Upper lobe of left lung (tissue), 6 donors: ENCODE measurements around the gene KLHL40. TPM values are rescaled to one million over a fixed set of nuclear protein-coding genes. Genes with fewer than 3 reads are reported as not detected.

Experiments
- ATAC-seq, 2 donors: fragments of 200-7000 bp; cut with Tn5 transposase; one replicate each; pipeline ENCODE4 v1.9.1; 2022; ENCODE audit warnings: mild to moderate bottlenecking in 2 of 2, moderate library complexity in 2 of 2; ENCODE audit not compliant: low FRiP score in 2 of 2
- DNase-seq, 2 donors: peaks; one replicate each; pipeline ENCODE4 v3.0.0-alpha.2; 2019 to 2020
- H3K27ac ChIP-seq, 4 donors: fragments of 200-600 bp; sonication (generic); one replicate each; pipeline ENCODE4 v1.5.1; 2016 to 2019
- H3K27me3 ChIP-seq, 4 donors: fragments of 200-600 bp; sonication (generic); one replicate each; pipeline ENCODE4 v1.5.1; 2017 to 2019
- H3K36me3 ChIP-seq, 4 donors: fragments of 200-600 bp; sonication (generic); one replicate each; pipeline ENCODE4 v1.5.1; 2016 to 2019
- H3K4me1 ChIP-seq, 4 donors: fragments of 200-600 bp; sonication (generic); one replicate each; pipeline ENCODE4 v1.5.1; 2018 to 2019
- H3K4me3 ChIP-seq, 4 donors: fragments of 200-600 bp; sonication (generic); one replicate each; pipeline ENCODE4 v1.5.1; 2017 to 2019; ENCODE audit warnings: mild to moderate bottlenecking in 2 of 4, moderate library complexity in 1 of 4
- H3K9me3 ChIP-seq, 4 donors: fragments of 200-600 bp; sonication (generic); one replicate each; pipeline ENCODE4 v1.5.1; 2018 to 2019
- EP300 ChIP-seq, 4 donors: sonication (generic); formaldehyde crosslinking; IDR thresholded peaks; one replicate each; pipeline ENCODE4 v1.5.1; 2017; ENCODE audit warnings: antibody characterized with exemption in 4 of 4, control low read depth in 2 of 4
- POLR2A ChIP-seq, 4 donors: fragments of 450-650 bp; IDR thresholded peaks; one replicate each; pipeline ENCODE4 v1.5.1; 2016 to 2017; ENCODE audit warnings: antibody characterized with exemption in 4 of 4, mild to moderate bottlenecking in 2 of 4
- POLR2AphosphoS5 ChIP-seq, 2 donors: sonication (generic); formaldehyde crosslinking; IDR thresholded peaks; one replicate each; pipeline ENCODE4 v1.5.1; 2017; ENCODE audit warnings: antibody characterized with exemption in 2 of 2
- WGBS, 2 donors: methylation state at CpG; one replicate each; pipeline ENCODE4 v1.1.5; 2017 to 2018; 5-methylcytosine and 5-hydroxymethylcytosine counted together
- total RNA-seq, 6 donors: library from RNA; depleted of rRNA in 4 of 6; stranded (reverse); fragments of >200 nt in 4 of 6; gene quantifications; one replicate each; pipeline versions ENCODE4 v1.1.0 to v1.2.1, GENCODE V29; 2016 to 2021
- TF ChIP-seq, protein P1 (sequence below), 6 experiments: fragments of 450-650 bp in 4 of 6; fragments of 200-600 bp in 2 of 6; sonication (generic) in 2 of 6; IDR thresholded peaks; one replicate each; pipeline ENCODE4 v1.5.1; 2016 to 2019; ENCODE audit warnings: antibody characterized with exemption in 6 of 6
- donor health status: DM: no; HTN: no; CAD: no; lungs with moderate emphysema.
- donor health status: DM: no; HTN: yes; CAD: no; lungs with severe emphysema.

Gene KLHL40, protein sequence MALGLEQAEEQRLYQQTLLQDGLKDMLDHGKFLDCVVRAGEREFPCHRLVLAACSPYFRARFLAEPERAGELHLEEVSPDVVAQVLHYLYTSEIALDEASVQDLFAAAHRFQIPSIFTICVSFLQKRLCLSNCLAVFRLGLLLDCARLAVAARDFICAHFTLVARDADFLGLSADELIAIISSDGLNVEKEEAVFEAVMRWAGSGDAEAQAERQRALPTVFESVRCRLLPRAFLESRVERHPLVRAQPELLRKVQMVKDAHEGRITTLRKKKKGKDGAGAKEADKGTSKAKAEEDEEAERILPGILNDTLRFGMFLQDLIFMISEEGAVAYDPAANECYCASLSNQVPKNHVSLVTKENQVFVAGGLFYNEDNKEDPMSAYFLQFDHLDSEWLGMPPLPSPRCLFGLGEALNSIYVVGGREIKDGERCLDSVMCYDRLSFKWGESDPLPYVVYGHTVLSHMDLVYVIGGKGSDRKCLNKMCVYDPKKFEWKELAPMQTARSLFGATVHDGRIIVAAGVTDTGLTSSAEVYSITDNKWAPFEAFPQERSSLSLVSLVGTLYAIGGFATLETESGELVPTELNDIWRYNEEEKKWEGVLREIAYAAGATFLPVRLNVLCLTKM
- total RNA-seq: not detected

DNA sequence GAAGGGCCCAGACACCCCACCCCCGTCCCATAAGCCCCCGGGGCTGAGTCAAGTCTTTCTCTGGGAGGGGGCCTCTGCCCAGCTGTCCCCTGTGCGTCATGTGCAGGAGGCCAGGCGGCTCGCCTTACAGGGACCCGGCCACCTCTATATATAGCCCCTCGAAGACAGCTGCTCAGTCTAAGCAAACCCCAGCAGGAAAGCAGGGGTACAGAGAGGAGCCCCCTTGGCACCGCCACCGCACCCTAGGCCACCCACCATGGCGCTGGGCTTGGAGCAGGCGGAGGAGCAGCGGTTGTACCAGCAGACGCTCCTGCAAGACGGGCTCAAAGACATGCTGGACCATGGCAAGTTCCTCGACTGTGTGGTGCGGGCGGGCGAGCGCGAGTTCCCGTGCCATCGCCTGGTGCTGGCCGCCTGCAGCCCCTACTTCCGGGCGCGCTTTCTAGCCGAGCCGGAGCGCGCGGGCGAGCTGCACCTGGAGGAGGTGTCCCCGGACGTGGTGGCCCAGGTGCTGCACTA is at the start of gene KLHL40:
TSS of gene KLHL40 (plus strand) at position 175 of the 519 bp plus-strand sequence. CDS start at position 257, 82 bp downstream.
- Histone ChIP-seq H3K27ac (no peak within 1 kb of the TSS), H3K4me1 (peaks cover 0 to 11% (median 9%) of the 10 kb centered on the region in 4 donors), H3K27me3 (peaks cover 0 to 12% (median 0%) of the 10 kb centered on the region in 4 donors), H3K4me3 (peak within 1 kb of the TSS in 1 of 4 donors; percentile 21), H3K36me3 (no peaks in the 10 kb centered on the region), H3K9me3 (no peaks in the 10 kb centered on the region)
- TF ChIP-seq, protein P1, sequence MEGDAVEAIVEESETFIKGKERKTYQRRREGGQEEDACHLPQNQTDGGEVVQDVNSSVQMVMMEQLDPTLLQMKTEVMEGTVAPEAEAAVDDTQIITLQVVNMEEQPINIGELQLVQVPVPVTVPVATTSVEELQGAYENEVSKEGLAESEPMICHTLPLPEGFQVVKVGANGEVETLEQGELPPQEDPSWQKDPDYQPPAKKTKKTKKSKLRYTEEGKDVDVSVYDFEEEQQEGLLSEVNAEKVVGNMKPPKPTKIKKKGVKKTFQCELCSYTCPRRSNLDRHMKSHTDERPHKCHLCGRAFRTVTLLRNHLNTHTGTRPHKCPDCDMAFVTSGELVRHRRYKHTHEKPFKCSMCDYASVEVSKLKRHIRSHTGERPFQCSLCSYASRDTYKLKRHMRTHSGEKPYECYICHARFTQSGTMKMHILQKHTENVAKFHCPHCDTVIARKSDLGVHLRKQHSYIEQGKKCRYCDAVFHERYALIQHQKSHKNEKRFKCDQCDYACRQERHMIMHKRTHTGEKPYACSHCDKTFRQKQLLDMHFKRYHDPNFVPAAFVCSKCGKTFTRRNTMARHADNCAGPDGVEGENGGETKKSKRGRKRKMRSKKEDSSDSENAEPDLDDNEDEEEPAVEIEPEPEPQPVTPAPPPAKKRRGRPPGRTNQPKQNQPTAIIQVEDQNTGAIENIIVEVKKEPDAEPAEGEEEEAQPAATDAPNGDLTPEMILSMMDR (IDR thresholded peaks at IDR 0.05): no peak
- TF ChIP-seq POLR2A (IDR thresholded peaks at IDR 0.05): no peak
- no peak for TF ChIP-seq POLR2AphosphoS5 (IDR thresholded peaks at IDR 0.05)
- no peak for TF ChIP-seq EP300 (IDR thresholded peaks at IDR 0.05)
- 40 to 50% methylated on average over 2 to 34 of the region's 34 CpGs for WGBS, 2 donors
- DNase-seq (peak in 1 of 2 donors; percentile 84), ATAC-seq (no peak)

DNA sequence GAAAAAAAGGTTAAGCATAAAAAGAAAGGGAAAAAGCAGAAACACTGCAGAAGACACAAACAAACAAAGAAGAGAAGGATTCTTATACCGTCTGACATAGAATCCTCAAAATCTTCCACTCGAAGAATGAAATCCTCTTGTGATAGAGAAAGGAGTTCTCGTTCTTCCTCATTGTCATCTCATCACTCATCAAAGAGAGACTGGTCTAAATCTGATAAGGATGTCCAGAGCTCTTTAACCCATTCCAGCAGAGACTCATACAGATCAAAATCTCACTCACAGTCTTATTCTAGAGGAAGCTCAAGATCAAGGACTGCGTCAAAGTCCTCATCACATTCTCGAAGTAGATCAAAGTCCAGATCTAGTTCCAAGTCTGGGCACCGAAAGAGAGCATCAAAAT is 48.3 kb upstream of the KLHL40 start:
- no peak for ATAC-seq
- DNase-seq: no peak
- Histone ChIP-seq H3K27ac (peak overlapping the region in 2 of 4 donors; percentile 12 to 62), H3K4me3 (no peak overlapping the region), H3K9me3 (no peaks in the 10 kb centered on the region), H3K4me1 (peaks cover 0 to 14% (median 3%) of the 10 kb centered on the region in 4 donors), H3K36me3 (peaks cover 39 to 96% (median 74%) of the 10 kb centered on the region in 4 donors), H3K27me3 (no peaks in the 10 kb centered on the region)
- WGBS, 2 donors: 80 to 88% methylated on average over 6 of the region's 6 CpGs
- TF ChIP-seq POLR2A (IDR thresholded peaks at IDR 0.05) (no peak), EP300 (IDR thresholded peaks at IDR 0.05) (no peak), POLR2AphosphoS5 (IDR thresholded peaks at IDR 0.05) (no peak)
- TF ChIP-seq, protein P1 (IDR thresholded peaks at IDR 0.05): no peak

DNA sequence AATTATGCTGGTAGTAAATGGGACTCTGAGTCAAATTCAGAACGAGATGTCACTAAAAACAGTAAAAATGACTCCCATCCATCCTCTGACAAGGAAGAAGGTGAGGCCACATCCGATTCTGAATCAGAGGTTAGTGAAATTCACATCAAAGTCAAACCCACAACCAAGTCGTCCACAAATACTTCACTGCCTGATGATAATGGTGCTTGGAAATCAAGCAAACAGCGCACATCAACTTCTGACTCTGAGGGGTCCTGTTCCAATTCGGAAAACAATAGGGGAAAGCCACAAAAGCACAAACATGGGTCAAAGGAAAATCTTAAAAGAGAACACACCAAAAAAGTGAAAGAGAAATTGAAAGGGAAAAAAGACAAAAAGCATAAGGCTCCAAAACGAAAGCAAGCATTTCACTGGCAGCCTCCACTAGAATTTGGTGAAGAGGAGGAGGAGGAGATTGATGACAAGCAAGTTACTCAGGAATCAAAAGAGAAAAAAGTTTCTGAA is 46.9 kb upstream of the KLHL40 start:
- DNase-seq (no peak), ATAC-seq (no peak)
- no peaks in the 10 kb centered on the region for H3K9me3 ChIP-seq
- peaks cover 0 to 14% (median 3%) of the 10 kb centered on the region in 4 donors for H3K4me1 ChIP-seq
- no peak overlapping the region for H3K4me3 ChIP-seq
- TF ChIP-seq POLR2A (IDR thresholded peaks at IDR 0.05) (no peak), POLR2AphosphoS5 (IDR thresholded peaks at IDR 0.05) (no peak), EP300 (IDR thresholded peaks at IDR 0.05) (no peak)
- TF ChIP-seq, protein P1 (IDR thresholded peaks at IDR 0.05): no peak
- WGBS, 2 donors: 70 to 78% methylated on average over 6 of the region's 6 CpGs
- H3K27ac ChIP-seq: peak overlapping the region; percentile 10 to 62 (median 19)
- H3K27me3 ChIP-seq: no peaks in the 10 kb centered on the region
- H3K36me3 ChIP-seq: peaks cover 41 to 96% (median 73%) of the 10 kb centered on the region in 4 donors

DNA sequence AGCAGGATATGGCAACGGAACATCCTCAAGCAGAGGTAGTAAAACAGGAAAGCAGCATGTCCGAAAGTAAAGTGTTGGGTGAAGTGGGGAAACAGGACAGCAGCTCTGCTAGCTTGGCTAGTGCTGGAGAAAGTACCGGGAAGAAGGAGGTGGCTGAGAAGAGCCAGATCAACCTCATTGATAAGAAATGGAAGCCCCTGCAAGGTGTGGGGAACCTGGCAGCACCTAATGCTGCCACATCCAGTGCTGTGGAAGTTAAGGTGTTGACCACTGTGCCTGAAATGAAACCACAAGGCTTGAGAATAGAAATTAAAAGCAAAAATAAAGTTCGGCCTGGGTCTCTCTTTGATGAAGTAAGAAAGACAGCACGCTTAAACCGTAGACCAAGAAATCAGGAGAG is 46.1 kb upstream of the KLHL40 start:
- Histone ChIP-seq H3K4me1 (peaks cover 0 to 14% (median 3%) of the 10 kb centered on the region in 4 donors), H3K27ac (peak overlapping the region; percentile 12 to 62 (median 24)), H3K4me3 (no peak overlapping the region), H3K9me3 (no peaks in the 10 kb centered on the region), H3K36me3 (peaks cover 49 to 96% (median 73%) of the 10 kb centered on the region in 4 donors), H3K27me3 (no peaks in the 10 kb centered on the region)
- no peak for ATAC-seq
- TF ChIP-seq POLR2A (IDR thresholded peaks at IDR 0.05) (no peak), EP300 (IDR thresholded peaks at IDR 0.05) (no peak), POLR2AphosphoS5 (IDR thresholded peaks at IDR 0.05) (no peak)
- TF ChIP-seq, protein P1 (IDR thresholded peaks at IDR 0.05): no peak
- WGBS, 2 donors: 71 to 78% methylated on average over 6 of the region's 6 CpGs
- DNase-seq: no peak
